Upper lobe of left lung (tissue), 6 donors: ENCODE measurements around the gene HSP90AB1. TPM values are rescaled to one million over a fixed set of nuclear protein-coding genes. Genes with fewer than 3 reads are reported as not detected.

Experiments
- ATAC-seq, 2 donors: fragments of 200-7000 bp; cut with Tn5 transposase; one replicate each; pipeline ENCODE4 v1.9.1; 2022; ENCODE audit warnings: mild to moderate bottlenecking in 2 of 2, moderate library complexity in 2 of 2; ENCODE audit not compliant: low FRiP score in 2 of 2
- DNase-seq, 2 donors: peaks; one replicate each; pipeline ENCODE4 v3.0.0-alpha.2; 2019 to 2020
- H3K27ac ChIP-seq, 4 donors: fragments of 200-600 bp; sonication (generic); one replicate each; pipeline ENCODE4 v1.5.1; 2016 to 2019
- H3K27me3 ChIP-seq, 4 donors: fragments of 200-600 bp; sonication (generic); one replicate each; pipeline ENCODE4 v1.5.1; 2017 to 2019
- H3K36me3 ChIP-seq, 4 donors: fragments of 200-600 bp; sonication (generic); one replicate each; pipeline ENCODE4 v1.5.1; 2016 to 2019
- H3K4me1 ChIP-seq, 4 donors: fragments of 200-600 bp; sonication (generic); one replicate each; pipeline ENCODE4 v1.5.1; 2018 to 2019
- H3K4me3 ChIP-seq, 4 donors: fragments of 200-600 bp; sonication (generic); one replicate each; pipeline ENCODE4 v1.5.1; 2017 to 2019; ENCODE audit warnings: mild to moderate bottlenecking in 2 of 4, moderate library complexity in 1 of 4
- H3K9me3 ChIP-seq, 4 donors: fragments of 200-600 bp; sonication (generic); one replicate each; pipeline ENCODE4 v1.5.1; 2018 to 2019
- EP300 ChIP-seq, 4 donors: sonication (generic); formaldehyde crosslinking; IDR thresholded peaks; one replicate each; pipeline ENCODE4 v1.5.1; 2017; ENCODE audit warnings: antibody characterized with exemption in 4 of 4, control low read depth in 2 of 4
- POLR2A ChIP-seq, 4 donors: fragments of 450-650 bp; IDR thresholded peaks; one replicate each; pipeline ENCODE4 v1.5.1; 2016 to 2017; ENCODE audit warnings: antibody characterized with exemption in 4 of 4, mild to moderate bottlenecking in 2 of 4
- POLR2AphosphoS5 ChIP-seq, 2 donors: sonication (generic); formaldehyde crosslinking; IDR thresholded peaks; one replicate each; pipeline ENCODE4 v1.5.1; 2017; ENCODE audit warnings: antibody characterized with exemption in 2 of 2
- WGBS, 2 donors: methylation state at CpG; one replicate each; pipeline ENCODE4 v1.1.5; 2017 to 2018; 5-methylcytosine and 5-hydroxymethylcytosine counted together
- small RNA-seq, 4 donors: library from RNA; depleted of rRNA; stranded (forward); fragments of <200 nt; gene quantifications; one replicate each; pipeline ENCODE3, GENCODE V24; 2016
- total RNA-seq, 6 donors: library from RNA; depleted of rRNA in 4 of 6; stranded (reverse); fragments of >200 nt in 4 of 6; gene quantifications; one replicate each; pipeline versions ENCODE4 v1.1.0 to v1.2.1, GENCODE V29; 2016 to 2021
- TF ChIP-seq, protein P1 (sequence below), 6 experiments: fragments of 450-650 bp in 4 of 6; fragments of 200-600 bp in 2 of 6; sonication (generic) in 2 of 6; IDR thresholded peaks; one replicate each; pipeline ENCODE4 v1.5.1; 2016 to 2019; ENCODE audit warnings: antibody characterized with exemption in 6 of 6
- donor health status: DM: no; HTN: no; CAD: no; lungs with moderate emphysema.
- donor health status: DM: no; HTN: yes; CAD: no; lungs with severe emphysema.

Gene HSP90AB1
- total RNA-seq, 6 donors from 2014 or later: 175 to 656 (median 471) TPM

DNA sequence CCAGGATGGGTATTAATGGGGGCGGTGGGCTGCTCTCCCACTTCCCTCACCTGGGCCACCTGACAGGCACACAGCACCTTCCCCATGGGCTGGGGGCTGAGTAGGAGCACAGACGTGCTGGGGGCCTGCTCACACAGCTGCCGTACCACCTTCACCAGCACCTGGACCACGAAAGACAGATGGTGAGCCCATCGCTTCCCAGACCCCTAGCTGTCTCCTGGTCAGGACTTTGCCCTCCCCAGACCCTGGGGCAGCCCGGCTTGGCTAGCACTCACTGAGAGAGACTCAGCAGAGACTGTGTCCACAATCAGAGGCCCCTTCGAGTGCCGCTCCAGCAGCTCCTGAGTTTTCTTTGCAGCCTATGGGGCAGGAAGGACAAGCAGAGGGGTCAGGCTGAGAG is 54.2 kb downstream of the HSP90AB1 start:
- Histone ChIP-seq H3K4me1 (peaks cover 10 to 18% (median 13%) of the 10 kb centered on the region in 4 donors), H3K4me3 (no peak overlapping the region), H3K27ac (no peak overlapping the region), H3K36me3 (peaks cover 9 to 62% (median 55%) of the 10 kb centered on the region in 4 donors), H3K9me3 (no peaks in the 10 kb centered on the region), H3K27me3 (peaks cover 0 to 19% (median 13%) of the 10 kb centered on the region in 4 donors)
- DNase-seq (no peak), ATAC-seq (no peak)
- WGBS, 2 donors: 88% methylated on average over 7 to 8 of the region's 8 CpGs
- TF ChIP-seq POLR2AphosphoS5 (IDR thresholded peaks at IDR 0.05): no peak
- TF ChIP-seq EP300 (IDR thresholded peaks at IDR 0.05): no peak
- TF ChIP-seq, protein P1, sequence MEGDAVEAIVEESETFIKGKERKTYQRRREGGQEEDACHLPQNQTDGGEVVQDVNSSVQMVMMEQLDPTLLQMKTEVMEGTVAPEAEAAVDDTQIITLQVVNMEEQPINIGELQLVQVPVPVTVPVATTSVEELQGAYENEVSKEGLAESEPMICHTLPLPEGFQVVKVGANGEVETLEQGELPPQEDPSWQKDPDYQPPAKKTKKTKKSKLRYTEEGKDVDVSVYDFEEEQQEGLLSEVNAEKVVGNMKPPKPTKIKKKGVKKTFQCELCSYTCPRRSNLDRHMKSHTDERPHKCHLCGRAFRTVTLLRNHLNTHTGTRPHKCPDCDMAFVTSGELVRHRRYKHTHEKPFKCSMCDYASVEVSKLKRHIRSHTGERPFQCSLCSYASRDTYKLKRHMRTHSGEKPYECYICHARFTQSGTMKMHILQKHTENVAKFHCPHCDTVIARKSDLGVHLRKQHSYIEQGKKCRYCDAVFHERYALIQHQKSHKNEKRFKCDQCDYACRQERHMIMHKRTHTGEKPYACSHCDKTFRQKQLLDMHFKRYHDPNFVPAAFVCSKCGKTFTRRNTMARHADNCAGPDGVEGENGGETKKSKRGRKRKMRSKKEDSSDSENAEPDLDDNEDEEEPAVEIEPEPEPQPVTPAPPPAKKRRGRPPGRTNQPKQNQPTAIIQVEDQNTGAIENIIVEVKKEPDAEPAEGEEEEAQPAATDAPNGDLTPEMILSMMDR (IDR thresholded peaks at IDR 0.05): no peak
- no peak for TF ChIP-seq POLR2A (IDR thresholded peaks at IDR 0.05)

DNA sequence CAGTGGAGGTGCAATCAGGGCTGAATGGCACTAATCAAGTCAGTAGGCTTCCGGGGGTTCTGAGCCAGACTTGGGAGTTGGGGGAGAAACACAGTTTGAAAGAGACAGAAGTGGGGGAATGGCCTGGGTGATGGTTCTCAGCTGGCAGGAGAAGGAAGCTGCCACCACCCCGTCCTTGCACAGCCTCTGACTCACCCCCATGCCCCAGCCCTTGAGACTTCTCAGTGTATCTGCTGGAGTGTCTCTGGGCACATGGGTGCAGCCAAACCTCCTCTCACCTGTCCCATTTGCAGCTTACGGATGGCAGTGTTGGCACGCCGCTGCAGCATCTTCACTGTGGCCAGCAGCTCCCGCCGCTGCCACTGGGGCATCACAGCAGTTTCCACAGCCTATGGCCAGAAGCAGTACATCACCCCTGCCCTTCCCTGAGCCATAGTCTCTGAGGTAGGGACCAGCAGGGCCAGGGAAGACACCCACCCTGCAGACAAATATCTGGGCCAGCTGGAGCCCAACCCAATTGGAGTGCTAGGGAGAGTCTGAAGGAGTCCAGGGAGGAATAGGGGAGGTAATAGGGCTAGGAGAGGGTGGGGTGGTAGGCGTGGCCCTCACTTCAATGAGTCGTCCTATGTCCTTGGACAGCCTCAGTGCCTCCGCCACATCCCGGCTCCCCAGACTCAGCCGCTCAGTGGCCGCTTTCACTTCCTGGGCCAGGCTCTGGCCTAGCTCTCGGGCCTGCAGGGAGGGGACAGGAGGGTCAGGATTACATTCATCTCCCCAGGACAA is 55.1 kb downstream of the HSP90AB1 start:
- WGBS, 2 donors: 91% methylated on average over 9 to 14 of the region's 14 CpGs
- TF ChIP-seq, protein P1 (IDR thresholded peaks at IDR 0.05): no peak
- TF ChIP-seq POLR2A (IDR thresholded peaks at IDR 0.05): no peak
- TF ChIP-seq POLR2AphosphoS5 (IDR thresholded peaks at IDR 0.05): no peak
- TF ChIP-seq EP300 (IDR thresholded peaks at IDR 0.05): no peak
- Histone ChIP-seq H3K9me3 (no peaks in the 10 kb centered on the region), H3K4me1 (peaks cover 9 to 14% (median 12%) of the 10 kb centered on the region in 4 donors), H3K4me3 (no peak overlapping the region), H3K27ac (no peak overlapping the region), H3K36me3 (peaks cover 14 to 70% (median 62%) of the 10 kb centered on the region in 4 donors), H3K27me3 (peaks cover 0 to 10% (median 9%) of the 10 kb centered on the region in 4 donors)
- DNase-seq: no peak
- ATAC-seq: no peak

DNA sequence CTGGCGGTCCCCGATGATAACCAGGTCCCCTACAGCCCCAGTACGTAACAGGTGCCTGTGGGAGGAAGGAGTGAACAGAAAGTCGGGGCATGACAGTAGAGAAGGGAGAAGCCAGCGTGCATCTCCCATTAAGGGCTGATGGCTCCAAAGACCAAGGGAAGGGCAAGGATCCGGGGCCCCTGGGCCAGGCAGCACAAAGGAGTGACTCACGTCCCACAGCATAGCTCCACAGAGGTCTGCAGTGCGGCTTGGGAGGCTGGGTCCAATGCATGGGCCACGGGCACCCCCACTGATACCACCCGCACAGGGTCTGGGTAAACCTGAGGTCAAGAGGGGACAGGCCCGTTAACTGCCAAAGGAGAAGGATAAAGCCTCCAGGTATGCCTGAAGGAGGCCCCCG is 56.0 kb downstream of the HSP90AB1 start:
- ATAC-seq (no peak), DNase-seq (no peak)
- peaks cover 0 to 6% (median 4%) of the 10 kb centered on the region in 4 donors for H3K4me1 ChIP-seq
- H3K36me3 ChIP-seq: peaks cover 14 to 78% (median 66%) of the 10 kb centered on the region in 4 donors
- no peak overlapping the region for H3K4me3 ChIP-seq
- TF ChIP-seq EP300 (IDR thresholded peaks at IDR 0.05): no peak
- TF ChIP-seq, protein P1 (IDR thresholded peaks at IDR 0.05): no peak
- no peak for TF ChIP-seq POLR2AphosphoS5 (IDR thresholded peaks at IDR 0.05)
- no peak for TF ChIP-seq POLR2A (IDR thresholded peaks at IDR 0.05)
- H3K27me3 ChIP-seq: peaks cover 0 to 1% (median 0%) of the 10 kb centered on the region in 4 donors
- no peak overlapping the region for H3K27ac ChIP-seq
- 88 to 94% methylated on average over 9 of the region's 12 CpGs for WGBS, 2 donors
- H3K9me3 ChIP-seq: no peaks in the 10 kb centered on the region

Small RNAs within 50 kb of the gene (small RNA-seq; reads per million reads assigned to genes)
- gene RN7SL811P: 0 reads per million in 4 donors

Other genes with a start within 250 kb of the HSP90AB1 start
- gene MRPL14, start 119.6 kb upstream of the HSP90AB1 start, total RNA-seq: 100 to 1,000 TPM in 3 of 6 donors, 10 to 100 TPM in 3; 89.1 to 164 (median 97.7) TPM
- gene TMEM63B, start 119.5 kb upstream of the HSP90AB1 start, total RNA-seq: 100 to 1,000 TPM in 4 of 6 donors, 10 to 100 TPM in 2; 89.8 to 198 (median 128) TPM
- under 1 TPM in 4 of 6 donors, not detected in 2; 0.30 to 0.81 (median 0.52) TPM for gene CAPN11, start 88.3 kb upstream of the HSP90AB1 start, total RNA-seq
- under 1 TPM in 1 of 6 donors, not detected in 5; 0.46 TPM for gene MYMX, start 30.2 kb upstream of the HSP90AB1 start, total RNA-seq
- gene SLC29A1, start 23.5 kb upstream of the HSP90AB1 start, total RNA-seq: 10 to 100 TPM; 38.3 to 93.2 (median 45.8) TPM
- gene SLC35B2, start 10.4 kb downstream of the HSP90AB1 start, total RNA-seq: 10 to 100 TPM; 14.6 to 44.8 (median 29.8) TPM
- gene NFKBIE, start 18.4 kb downstream of the HSP90AB1 start, total RNA-seq: 10 to 100 TPM in 5 of 6 donors, 1 to 10 TPM in 1; 7.8 to 27.0 (median 13.6) TPM
- gene TMEM151B, start 23.3 kb downstream of the HSP90AB1 start, total RNA-seq: not detected
- gene AARS2, start 66.2 kb downstream of the HSP90AB1 start, total RNA-seq: 10 to 100 TPM; 11.1 to 23.0 (median 12.0) TPM
- 1 to 10 TPM in 2 of 6 donors, under 1 TPM in 1, not detected in 3; 0.91 to 2.2 (median 1.6) TPM for gene SPATS1, start 95.5 kb downstream of the HSP90AB1 start, total RNA-seq
- 10 to 100 TPM in 5 of 6 donors, 1 to 10 TPM in 1; 5.4 to 24.0 (median 13.8) TPM for gene CDC5L, start 140.6 kb downstream of the HSP90AB1 start, total RNA-seq